LNCaP clone FGC (cell line): ENCODE measurements around the gene INPP4A.

Experiments
- DNase-seq: peaks from one replicate; pipeline ENCODE4 v3.0.0-alpha.2; 2011; ENCODE audit warnings: low read depth
- H3K4me3 ChIP-seq: 2 replicates; pipeline ENCODE4 v1.5.1; 2011; ENCODE audit warnings: mild to moderate bottlenecking, low read depth, low read length, control low read depth
- CTCF ChIP-seq: IDR thresholded peaks from 2 replicates; pipeline ENCODE4 v1.5.1; 2012; ENCODE audit warnings: mild to moderate bottlenecking; ENCODE audit not compliant: control insufficient read depth, insufficient read depth; ENCODE audit errors: extremely low read depth

The INPP4A gene

DNA sequence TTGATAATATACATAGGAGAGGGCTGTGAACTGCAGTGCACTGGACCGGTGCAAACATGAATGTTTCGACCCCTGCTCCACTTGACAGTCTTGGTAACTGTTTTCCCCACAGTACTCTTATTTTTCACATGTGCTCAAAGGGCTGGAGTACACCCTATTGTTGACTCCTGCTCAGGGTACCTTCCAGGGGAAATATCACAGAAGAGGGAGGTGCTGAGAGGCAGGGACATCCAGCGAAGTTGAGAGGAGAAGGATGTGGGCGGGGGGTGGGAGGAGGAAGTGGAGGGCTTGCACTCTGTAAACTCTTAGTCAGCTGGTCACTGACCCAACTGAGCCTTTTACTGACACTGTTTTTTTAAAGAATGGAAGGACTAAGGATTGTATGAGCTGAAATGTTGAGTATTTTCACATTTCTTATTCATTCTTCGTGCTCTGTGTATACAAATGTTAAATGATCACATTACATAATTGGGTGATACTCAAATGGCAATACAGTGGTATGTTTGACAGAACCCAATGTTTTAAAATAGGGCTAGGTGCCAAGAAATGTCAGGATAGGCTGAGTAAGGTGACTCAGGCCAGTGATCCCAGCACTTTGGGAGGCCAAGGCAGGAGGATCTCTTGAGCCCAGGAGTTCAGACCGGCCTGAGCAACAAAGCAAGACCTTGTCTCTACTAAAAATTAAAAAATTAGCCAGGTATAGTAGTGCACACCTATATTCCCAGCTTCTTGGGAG, 10.0 kb downstream of the INPP4A start:
- no peak for TF ChIP-seq CTCF
- DNase-seq = no peak
- H3K4me3 ChIP-seq = no peak overlapping the region

DNA sequence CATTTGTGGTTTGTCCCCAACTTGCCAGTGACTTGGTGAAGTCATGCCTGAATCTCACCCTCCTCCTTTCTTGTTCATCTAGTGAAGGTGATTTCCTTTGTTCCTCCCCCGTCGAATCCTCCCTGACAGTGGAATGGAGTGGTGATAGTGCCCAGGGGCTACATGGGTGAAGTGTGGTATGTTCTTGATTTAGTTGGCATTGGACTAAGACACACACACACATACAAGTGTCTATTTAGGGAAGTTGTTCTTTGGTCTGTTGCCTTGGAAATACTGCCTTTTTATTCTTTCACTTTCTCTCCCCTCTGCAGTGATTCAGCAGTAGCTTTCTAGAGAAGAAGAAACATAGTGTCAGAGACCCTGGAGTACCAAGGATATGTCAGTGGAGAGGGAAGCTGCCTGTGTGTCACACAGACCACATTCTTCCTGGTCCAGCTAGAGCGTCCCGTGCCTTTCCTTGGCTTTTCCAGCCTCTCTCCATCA, 10.9 kb downstream of the INPP4A start:
- no peak for DNase-seq
- no peak for TF ChIP-seq CTCF
- H3K4me3 ChIP-seq = no peak overlapping the region

DNA sequence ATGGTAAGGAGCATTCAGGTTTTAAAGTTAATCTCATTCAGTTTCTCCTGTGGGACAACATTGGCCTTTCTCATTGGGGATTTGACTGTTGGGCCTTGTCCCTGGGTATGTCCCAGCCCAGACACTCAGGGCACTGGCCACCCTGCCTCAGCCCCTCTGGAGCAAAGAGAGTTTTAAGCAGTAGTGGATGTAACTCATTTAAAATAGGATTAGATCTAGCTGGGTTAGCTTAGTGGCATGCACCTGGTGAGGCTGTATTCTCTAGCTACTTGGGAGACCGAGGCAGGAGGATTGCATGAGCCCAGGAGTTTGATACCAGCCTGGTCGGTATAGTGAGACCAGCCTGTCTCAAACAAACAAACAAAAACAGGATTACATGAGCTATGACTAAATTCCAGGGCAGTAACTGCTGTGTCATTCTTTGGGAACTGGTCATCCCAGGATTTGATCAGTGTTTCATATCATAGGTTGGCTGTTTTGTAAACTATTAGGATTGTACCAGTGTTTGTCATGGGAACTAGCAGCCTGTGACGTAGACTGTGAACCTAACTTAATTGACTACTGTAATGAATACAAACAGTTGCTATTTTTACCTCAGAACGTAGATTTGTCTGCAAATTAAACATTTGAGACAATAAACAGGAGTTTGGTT, 12.5 kb downstream of the INPP4A start:
- no peak for DNase-seq
- no peak overlapping the region for H3K4me3 ChIP-seq
- no peak for TF ChIP-seq CTCF

DNA sequence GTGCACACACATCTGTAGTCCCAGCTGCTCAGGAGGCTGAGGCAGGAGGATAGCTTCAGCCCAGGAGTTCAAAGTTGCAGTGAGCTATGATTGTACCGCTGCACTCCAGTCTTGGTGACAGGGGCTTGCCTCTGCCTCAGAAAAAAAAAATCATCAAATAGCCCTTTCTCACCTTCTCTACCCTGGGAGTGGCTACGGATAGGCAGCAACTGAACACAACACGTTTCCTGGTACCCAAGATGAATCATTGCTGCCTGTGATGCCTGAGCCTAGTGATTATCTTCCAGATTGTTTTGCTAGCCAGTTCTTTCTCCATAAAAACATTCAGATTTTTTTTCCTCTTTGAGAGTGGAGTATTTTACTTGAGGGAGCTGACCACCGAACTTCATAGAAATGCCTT, 13.5 kb downstream of the INPP4A start:
- DNase-seq = no peak
- no peak for TF ChIP-seq CTCF
- no peak overlapping the region for H3K4me3 ChIP-seq

DNA sequence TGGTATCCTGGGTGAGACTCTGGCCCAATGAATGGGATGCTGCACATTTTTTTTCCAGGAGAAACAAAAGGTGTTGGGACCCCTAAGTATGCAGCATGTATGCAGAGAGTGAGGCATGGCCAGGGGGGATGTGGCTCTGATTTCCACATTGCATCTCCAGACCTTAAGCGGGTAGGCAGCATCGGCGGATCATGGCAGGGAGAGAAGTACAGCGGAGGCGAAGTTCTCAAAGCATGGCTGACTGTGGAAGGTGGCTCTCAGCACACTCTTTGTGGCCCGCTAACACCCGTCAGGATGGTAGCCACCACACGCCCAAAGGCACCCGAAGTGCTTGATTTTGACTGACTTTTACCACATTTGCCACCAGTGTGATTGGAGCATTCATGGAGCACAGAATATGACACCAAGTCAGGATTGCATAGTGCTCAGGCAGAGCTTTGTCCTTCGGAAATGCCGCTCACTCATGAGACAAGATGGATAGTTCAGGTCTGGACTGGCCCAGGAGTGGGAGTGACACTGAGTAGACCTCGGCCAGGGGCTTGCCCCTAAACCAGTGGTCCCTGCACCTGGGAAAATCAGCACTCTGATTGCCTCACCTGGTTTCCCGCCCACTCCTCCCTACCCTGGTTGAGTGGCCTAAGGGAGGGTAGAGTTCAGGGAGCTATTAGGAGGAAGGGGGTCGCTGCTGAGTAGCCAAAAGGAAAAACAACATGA, 14.2 kb downstream of the INPP4A start:
- no peak for TF ChIP-seq CTCF
- DNase-seq = no peak

DNA sequence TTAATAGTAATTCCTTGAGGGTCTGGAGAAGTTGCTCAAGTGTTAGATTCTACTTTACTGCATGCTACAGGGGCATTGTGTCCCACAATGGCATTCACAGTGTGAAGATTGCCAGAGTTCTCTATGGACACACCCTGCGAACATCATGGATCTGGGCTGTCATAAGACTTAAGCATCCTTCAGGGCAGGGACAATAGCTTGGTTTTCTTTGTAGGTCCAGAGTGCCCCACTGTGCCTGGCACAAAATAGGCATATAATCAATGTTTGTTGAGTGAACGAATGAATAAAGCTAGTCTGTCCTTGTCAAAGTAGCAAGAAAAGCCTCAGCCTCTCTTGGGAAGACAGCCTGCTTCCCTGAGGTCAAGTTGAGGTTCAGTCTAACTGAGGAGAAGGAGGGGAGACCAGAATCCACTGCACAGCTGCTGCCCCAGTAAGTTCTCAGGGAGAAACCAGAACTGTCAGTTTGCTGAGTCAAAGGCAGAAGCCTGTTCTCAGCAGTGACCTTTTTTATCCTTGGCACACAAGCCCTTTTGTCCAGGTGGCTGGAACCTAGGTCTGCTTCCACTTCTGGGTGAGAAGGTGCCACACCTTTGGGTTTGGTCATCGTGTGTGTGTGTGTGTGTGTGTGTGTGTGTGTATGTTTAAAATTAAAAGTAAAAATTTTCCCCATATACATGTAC, 15.0 kb downstream of the INPP4A start:
- no peak overlapping the region for H3K4me3 ChIP-seq
- TF ChIP-seq CTCF = no peak
- DNase-seq = no peak

More for the DNA sequence above, 14.2 kb downstream of the INPP4A start:
- no peak overlapping the region for H3K4me3 ChIP-seq
